IgD-negative memory B cell (primary cell): Measurements from ENCODE around the gene PLCH1. TPM values are rescaled to one million over a fixed set of nuclear protein-coding genes. Genes with fewer than 3 reads are reported as not detected.

Experiments used
- H3K27ac Mint-ChIP-seq, 3 donors: one replicate each; pipeline ENCODE4 v1.8.0; 2020 to 2022; ENCODE audit warnings: mild to moderate bottlenecking in 3 of 3, mixed read lengths in 3 of 3, moderate library complexity in 1 of 3
- H3K27me3 Mint-ChIP-seq: one replicate; pipeline ENCODE4 v1.8.0; 2021; ENCODE audit warnings: mixed read lengths
- H3K36me3 Mint-ChIP-seq: one replicate; pipeline ENCODE4 v1.8.0; 2020; ENCODE audit warnings: mild to moderate bottlenecking, mixed read lengths
- H3K4me1 Mint-ChIP-seq, 3 donors: one replicate each; pipeline ENCODE4 v1.8.0; 2020 to 2022; ENCODE audit warnings: mixed read lengths in 3 of 3, mild to moderate bottlenecking in 1 of 3
- H3K4me3 Mint-ChIP-seq, 4 donors: one replicate each; pipeline ENCODE4 v1.8.0; 2020 to 2022; ENCODE audit warnings: mild to moderate bottlenecking in 4 of 4, mixed read lengths in 4 of 4, moderate library complexity in 3 of 4
- H3K9me3 Mint-ChIP-seq, 3 donors: one replicate each; pipeline ENCODE4 v1.8.0; 2020 to 2021; ENCODE audit warnings: mixed read lengths in 3 of 3, mild to moderate bottlenecking in 1 of 3
- polyA plus RNA-seq: library from polyadenylated mRNA; unstranded; fragments of 300-500 nt; fragmentation: Illumina TruSeq; gene quantifications from one replicate; pipeline ENCODE4 v1.2.3, GENCODE V29; 2021

PLCH1 gene
- polyA plus RNA-seq, 1 donor from 2014 or later = not detected

DNA sequence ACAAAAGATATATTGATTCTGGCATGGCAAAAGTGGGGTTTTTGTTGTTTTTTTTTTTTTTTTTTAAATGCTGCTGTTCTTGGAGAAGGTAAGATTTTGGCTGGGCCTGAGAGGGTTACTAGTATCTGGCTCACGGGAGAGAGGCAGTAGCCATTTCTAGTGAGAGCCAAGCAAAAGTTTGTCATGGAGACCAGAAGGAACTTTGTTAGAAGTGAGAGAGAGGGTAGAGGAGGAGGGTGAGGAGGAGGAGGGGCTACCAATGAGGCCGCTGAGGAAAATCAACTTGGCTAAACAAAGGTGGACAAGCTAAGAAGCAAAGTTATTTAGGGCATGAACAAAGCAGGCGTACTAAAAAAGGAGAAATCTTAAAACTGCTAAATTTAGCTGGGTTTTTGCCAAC, 402.5 kb downstream of the PLCH1 start:
- Mint-ChIP-seq H3K27me3 (no peaks in the 10 kb centered on the region), H3K27ac (no peak overlapping the region), H3K36me3 (no peaks in the 10 kb centered on the region), H3K4me3 (no peak overlapping the region), H3K9me3 (no peaks in the 10 kb centered on the region), H3K4me1 (no peaks in the 10 kb centered on the region)

DNA sequence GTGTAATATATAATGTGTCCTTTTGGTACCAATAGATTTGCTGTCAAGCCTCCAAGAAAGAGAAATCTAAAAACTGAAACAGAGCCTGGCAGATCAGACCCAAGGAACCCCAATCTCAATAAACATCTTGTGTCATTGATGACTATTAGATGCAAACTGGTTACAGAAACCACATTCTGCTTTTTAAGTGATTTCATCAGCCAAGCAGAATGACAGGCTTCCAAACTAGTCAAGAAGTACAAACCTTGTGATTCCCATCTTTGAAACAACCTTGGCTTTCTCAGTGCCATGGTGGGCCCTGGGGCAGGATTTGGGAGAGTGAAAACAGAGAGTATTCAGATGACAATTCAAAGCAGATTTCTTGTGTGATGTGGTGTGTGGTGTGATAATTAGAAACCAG, 405.8 kb downstream of the PLCH1 start:
- Mint-ChIP-seq H3K9me3 (no peaks in the 10 kb centered on the region), H3K4me3 (no peak overlapping the region), H3K36me3 (peaks cover 3% of the 10 kb centered on the region), H3K27ac (no peak overlapping the region), H3K4me1 (peaks cover 0 to 2% (median 0%) of the 10 kb centered on the region in 3 donors), H3K27me3 (no peaks in the 10 kb centered on the region)

DNA sequence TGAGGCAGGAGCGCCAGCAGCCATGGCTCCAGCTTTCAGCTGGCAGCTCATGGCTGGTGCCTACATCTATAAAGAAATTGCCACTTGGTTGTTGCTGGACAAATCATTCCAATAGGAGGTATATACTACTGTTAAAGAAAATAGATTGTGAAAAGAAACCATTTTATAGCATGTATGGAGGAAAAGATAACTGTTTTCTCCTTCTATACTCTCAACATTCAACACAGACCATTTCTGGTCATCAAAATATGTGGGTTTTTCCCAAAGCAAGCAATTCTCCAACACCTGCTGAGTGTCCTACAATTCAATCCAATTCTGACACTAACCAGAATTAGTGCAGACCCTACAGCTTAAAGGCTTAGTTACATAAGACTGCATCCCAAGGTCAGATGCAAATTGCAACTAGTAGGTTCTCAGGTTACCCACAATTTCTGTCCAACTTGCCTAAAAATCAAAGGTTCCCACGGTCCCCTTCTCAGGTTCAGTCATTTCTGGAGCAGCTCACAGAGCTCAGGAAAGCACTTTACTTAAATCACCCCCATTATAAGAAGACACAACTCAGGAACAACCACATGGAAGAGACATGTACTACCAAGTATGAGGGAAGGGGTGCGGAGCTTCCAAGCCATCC, 409.0 kb downstream of the PLCH1 start:
- H3K4me1 Mint-ChIP-seq = peaks cover 0 to 2% (median 0%) of the 10 kb centered on the region in 3 donors
- no peak overlapping the region for H3K27ac Mint-ChIP-seq

DNA sequence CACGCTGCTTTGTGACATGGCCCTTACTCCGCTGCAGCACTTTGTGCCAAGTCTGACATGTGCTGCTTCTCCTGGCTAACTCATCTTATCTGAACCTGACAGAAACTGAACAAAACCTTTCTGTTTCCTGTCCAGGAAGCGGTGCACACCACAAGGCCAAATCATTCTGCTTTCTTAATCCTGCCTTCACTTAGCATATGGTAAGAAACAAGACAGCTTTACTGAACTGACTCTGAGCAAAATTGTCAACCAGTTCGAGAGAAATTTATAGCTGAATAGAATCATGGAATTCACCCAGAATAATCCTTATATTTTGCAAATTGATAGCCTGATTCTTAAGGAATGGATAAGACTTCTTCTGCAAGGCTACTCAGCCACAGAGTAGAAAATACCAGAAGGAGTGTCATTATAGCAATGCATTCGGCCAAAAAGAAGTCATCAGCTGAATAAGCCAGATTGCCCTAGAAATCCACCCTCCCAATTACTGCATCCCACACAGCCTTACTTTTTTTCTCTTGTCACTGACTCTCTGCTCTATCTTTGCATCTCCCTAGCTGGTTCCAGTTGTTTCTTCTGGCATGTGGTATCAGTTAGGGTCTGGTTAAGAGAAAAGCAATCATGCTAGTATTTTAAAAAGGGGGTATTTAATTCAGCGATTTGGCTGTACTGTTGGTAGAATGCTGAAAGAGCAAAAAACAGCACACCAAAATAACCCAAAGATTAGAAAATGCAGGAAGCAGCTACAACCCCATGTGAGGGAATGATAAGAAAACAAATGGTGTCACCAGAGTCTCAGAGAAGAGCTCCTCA, 409.8 kb downstream of the PLCH1 start:
- peaks cover 4% of the 10 kb centered on the region for H3K36me3 Mint-ChIP-seq
- no peaks in the 10 kb centered on the region for H3K9me3 Mint-ChIP-seq
- peaks cover 0 to 2% (median 0%) of the 10 kb centered on the region in 3 donors for H3K4me1 Mint-ChIP-seq
- H3K27ac Mint-ChIP-seq = no peak overlapping the region
- no peaks in the 10 kb centered on the region for H3K27me3 Mint-ChIP-seq
- H3K4me3 Mint-ChIP-seq = no peak overlapping the region

More for the DNA sequence above, 409.0 kb downstream of the PLCH1 start:
- Mint-ChIP-seq H3K36me3 (peaks cover 3% of the 10 kb centered on the region), H3K4me3 (no peak overlapping the region), H3K9me3 (no peaks in the 10 kb centered on the region), H3K27me3 (no peaks in the 10 kb centered on the region)

DNA sequence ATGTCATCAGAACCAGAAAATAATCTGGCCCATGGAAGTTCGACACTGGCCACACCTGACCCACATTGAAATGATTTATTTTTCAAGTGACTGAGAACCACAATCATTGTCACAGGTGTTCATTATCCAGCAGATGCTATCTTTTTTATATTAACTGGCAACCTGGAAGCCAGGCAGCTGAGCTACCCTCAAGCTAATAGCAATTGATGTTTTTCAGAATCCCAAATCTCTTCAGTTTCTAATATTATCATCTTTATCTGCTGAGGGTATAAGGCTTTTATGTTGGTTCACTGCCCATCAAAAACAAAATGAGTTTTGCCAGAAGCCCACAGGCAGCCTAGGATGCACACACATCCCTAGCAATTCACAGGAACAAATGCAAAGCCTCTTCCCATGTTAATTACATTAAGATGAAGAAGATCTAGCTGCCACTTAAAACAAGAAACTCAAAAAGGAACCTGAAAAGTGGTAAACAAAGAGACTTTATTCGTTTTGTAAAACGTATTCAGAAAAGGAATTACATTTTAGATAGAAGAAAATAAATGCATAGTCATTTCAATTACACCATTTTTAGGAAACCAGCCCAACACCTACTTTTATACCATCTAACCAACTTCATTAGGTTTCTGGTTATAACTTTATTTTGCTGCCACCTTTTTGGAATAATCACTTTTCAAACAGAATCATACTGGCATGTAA, 410.5 kb downstream of the PLCH1 start:
- Mint-ChIP-seq H3K27ac (no peak overlapping the region), H3K9me3 (no peaks in the 10 kb centered on the region), H3K4me3 (no peak overlapping the region), H3K27me3 (no peaks in the 10 kb centered on the region), H3K4me1 (peaks cover 0 to 2% (median 0%) of the 10 kb centered on the region in 3 donors), H3K36me3 (peaks cover 4% of the 10 kb centered on the region)

DNA sequence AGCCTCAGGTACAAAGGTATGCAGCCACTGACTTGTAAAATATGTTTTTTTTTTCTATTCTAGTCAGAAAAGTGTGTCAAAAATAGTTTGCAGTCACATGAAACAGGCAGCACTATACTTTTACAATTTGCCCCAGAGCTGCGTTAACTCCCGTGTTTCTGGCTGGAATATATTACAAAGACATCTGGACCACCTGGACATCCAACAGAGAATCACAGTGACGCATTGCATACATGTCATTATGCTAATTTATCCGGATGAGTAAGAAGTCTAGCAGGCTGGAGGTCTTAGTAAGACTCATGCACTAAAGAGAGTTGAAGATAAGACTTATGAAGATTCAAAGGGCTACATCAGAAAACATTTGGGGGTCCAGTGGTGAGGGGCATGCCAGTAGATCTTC, 412.2 kb downstream of the PLCH1 start:
- H3K4me1 Mint-ChIP-seq = peaks cover 0 to 2% (median 0%) of the 10 kb centered on the region in 3 donors
- no peak overlapping the region for H3K27ac Mint-ChIP-seq
- H3K9me3 Mint-ChIP-seq = no peaks in the 10 kb centered on the region
- peaks cover 4% of the 10 kb centered on the region for H3K36me3 Mint-ChIP-seq
- H3K27me3 Mint-ChIP-seq = no peaks in the 10 kb centered on the region
- no peak overlapping the region for H3K4me3 Mint-ChIP-seq

DNA sequence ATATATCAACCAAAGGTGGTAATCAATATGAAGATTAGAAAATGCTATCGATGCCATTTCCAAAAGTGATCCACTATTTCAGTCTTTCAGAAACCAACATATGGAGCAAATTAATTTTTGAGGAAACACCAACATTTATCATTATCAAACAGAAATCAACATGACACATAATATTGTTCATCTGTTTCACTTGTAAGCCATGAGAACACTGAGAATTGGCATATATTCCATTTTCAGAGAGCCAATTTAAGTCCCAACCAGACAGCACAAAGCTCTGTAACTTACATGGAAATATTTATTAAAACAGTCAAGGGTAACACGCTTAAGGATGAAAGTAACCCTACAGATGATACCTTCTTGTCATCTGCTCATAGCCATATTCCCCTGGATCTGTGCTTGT, 413.8 kb downstream of the PLCH1 start:
- Mint-ChIP-seq H3K27me3 (no peaks in the 10 kb centered on the region), H3K4me3 (no peak overlapping the region), H3K27ac (no peak overlapping the region), H3K36me3 (peaks cover 4% of the 10 kb centered on the region), H3K9me3 (no peaks in the 10 kb centered on the region), H3K4me1 (peaks cover 0 to 2% (median 0%) of the 10 kb centered on the region in 3 donors)

DNA sequence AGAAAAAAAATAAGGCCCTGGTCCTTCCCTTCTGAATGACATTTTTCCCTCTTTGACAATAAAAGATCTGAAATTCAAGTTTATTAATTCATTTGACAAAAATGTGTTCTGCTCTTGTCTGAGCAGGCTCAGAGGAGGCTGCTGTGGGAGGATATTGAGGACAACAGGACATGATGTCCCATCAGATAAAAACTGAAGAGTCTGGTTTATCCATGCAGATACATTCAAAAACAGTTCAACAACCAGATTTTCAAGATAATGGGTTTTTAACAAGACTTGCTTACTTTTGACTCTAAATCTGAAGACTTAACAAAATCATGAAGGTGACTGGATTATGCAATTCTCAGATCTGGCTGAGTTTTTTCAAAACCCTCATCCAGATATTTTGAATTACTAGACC, 414.5 kb downstream of the PLCH1 start:
- Mint-ChIP-seq H3K4me3 (no peak overlapping the region), H3K9me3 (no peaks in the 10 kb centered on the region), H3K27ac (no peak overlapping the region), H3K4me1 (peaks cover 0 to 2% (median 0%) of the 10 kb centered on the region in 3 donors), H3K27me3 (no peaks in the 10 kb centered on the region), H3K36me3 (peaks cover 3% of the 10 kb centered on the region)

DNA sequence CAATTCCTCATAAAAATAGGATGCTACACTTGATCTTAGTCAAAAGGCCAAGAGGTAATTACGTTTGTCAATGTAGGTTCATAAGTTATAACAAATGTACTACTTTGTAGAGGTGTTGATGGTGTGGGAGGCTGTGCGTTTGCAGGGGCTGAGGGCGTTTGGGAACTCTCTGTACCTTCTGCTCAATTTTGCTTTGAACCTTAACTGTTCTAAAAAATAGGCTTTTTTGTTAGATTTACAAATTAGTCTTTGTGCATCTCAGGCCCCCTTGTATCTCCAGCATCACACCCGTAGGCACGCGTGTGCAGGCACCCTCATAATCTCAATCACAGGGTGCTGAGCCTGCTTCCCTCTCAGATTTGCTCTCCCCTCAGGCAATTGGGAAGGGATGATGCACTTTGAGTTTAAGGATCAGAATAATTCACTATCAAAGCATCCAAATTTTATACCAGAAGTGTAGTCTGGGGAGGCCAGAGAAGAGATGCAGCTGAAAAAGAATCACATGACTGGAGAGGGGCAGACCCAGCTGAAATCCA, 415.3 kb downstream of the PLCH1 start:
- peaks cover 1% of the 10 kb centered on the region for H3K36me3 Mint-ChIP-seq
- no peak overlapping the region for H3K4me3 Mint-ChIP-seq
- no peaks in the 10 kb centered on the region for H3K4me1 Mint-ChIP-seq
- no peaks in the 10 kb centered on the region for H3K27me3 Mint-ChIP-seq
- no peaks in the 10 kb centered on the region for H3K9me3 Mint-ChIP-seq
- H3K27ac Mint-ChIP-seq = no peak overlapping the region

DNA sequence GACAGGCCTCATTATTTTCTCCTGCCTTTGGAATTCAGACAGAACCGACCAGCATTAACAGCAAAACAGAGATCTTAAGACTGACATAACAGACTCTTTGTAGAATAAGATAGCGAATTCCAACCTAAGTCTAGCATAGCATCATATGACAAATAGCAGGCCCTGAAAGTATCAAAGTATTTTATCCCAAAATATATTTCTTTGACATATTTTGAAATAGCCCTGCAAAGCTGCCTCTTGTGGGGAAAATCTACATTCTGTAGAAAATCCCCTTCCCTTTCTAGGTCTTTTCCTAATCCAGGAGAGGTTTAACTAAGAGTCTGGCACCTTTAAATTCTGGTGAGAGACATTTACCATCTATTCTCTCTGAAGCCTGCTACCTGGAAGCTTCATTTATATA, 417.0 kb downstream of the PLCH1 start:
- Mint-ChIP-seq H3K36me3 (peaks cover 1% of the 10 kb centered on the region), H3K27me3 (no peaks in the 10 kb centered on the region), H3K27ac (no peak overlapping the region), H3K4me3 (no peak overlapping the region), H3K9me3 (no peaks in the 10 kb centered on the region), H3K4me1 (no peaks in the 10 kb centered on the region)

DNA sequence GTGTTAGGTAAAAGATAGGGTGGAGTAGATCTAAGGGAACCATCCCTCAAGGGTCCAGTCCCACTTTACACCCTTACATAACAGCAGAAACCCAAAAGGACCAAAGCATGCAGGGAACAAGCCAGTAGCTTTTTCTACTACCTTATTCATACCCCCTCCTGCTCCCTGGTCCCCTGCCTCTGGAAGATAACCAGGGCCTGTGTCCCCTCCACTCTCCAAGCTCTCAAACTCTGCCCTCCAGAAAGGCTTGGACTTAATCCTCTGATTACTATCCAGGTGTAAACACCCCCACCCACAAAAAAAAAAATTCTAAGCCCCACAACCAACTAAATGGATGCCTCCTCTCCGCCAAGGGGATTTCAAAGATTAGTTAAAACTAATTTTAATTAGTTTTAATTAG, 417.4 kb downstream of the PLCH1 start:
- Mint-ChIP-seq H3K27ac (no peak overlapping the region), H3K27me3 (no peaks in the 10 kb centered on the region), H3K9me3 (no peaks in the 10 kb centered on the region), H3K4me3 (no peak overlapping the region), H3K4me1 (no peaks in the 10 kb centered on the region), H3K36me3 (peaks cover 1% of the 10 kb centered on the region)

DNA sequence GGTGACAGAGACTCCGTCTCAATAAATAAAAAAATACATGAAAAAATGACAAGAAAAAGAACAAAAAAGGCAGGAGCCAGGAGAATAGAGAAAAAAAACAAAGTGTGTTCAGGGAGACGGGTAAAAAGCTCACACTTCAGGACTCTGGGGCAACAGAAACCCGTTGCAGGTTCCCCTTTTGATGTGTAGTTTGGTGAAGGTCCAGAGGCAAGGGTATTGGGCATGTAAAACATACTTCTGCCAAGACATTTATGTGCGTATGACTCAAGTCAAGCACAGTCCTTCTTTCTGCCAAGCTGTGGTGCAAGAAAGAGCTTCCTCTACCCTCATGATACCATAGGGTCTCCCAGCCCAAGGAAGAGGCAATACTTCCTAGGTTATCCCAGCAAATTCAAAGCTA, 418.0 kb downstream of the PLCH1 start:
- no peaks in the 10 kb centered on the region for H3K27me3 Mint-ChIP-seq
- no peaks in the 10 kb centered on the region for H3K4me1 Mint-ChIP-seq
- no peak overlapping the region for H3K4me3 Mint-ChIP-seq
- H3K9me3 Mint-ChIP-seq = no peaks in the 10 kb centered on the region
- no peak overlapping the region for H3K27ac Mint-ChIP-seq
- peaks cover 1% of the 10 kb centered on the region for H3K36me3 Mint-ChIP-seq

DNA sequence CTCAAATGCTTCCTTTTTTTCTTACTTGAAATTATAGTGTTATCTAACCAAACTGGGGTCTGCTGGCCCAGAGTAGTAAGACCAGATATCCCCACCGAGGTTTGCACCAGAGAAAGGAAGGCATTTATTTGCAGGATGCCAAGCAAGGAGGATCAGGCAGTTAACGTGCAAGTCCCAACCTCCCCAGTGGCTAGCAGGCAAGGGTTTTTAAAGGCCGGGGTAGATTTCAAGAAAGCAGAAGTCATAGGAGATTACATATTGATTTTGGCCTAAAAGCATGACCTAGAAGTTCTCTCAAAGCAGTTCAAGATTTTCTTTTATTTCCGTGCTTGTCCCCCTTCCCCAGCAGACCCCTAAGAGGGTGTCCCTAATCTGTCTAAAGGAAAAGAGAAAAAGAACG, 418.6 kb downstream of the PLCH1 start:
- Mint-ChIP-seq H3K27ac (peak overlapping the region in 1 of 3 donors; percentile 14), H3K27me3 (no peaks in the 10 kb centered on the region), H3K4me1 (no peaks in the 10 kb centered on the region), H3K36me3 (peaks cover 1% of the 10 kb centered on the region), H3K9me3 (no peaks in the 10 kb centered on the region), H3K4me3 (no peak overlapping the region)
